ENCODE data around the gene DLX1. TPM values are rescaled to one million over a fixed set of nuclear protein-coding genes. Genes with fewer than 3 reads are reported as not detected.
A peak's percentile ranks its signal among the peaks of the same experiment; 100 is the strongest.

Gene DLX1
- total RNA-seq, 1 donor from 2014 or later: 29.7 TPM

DNA sequence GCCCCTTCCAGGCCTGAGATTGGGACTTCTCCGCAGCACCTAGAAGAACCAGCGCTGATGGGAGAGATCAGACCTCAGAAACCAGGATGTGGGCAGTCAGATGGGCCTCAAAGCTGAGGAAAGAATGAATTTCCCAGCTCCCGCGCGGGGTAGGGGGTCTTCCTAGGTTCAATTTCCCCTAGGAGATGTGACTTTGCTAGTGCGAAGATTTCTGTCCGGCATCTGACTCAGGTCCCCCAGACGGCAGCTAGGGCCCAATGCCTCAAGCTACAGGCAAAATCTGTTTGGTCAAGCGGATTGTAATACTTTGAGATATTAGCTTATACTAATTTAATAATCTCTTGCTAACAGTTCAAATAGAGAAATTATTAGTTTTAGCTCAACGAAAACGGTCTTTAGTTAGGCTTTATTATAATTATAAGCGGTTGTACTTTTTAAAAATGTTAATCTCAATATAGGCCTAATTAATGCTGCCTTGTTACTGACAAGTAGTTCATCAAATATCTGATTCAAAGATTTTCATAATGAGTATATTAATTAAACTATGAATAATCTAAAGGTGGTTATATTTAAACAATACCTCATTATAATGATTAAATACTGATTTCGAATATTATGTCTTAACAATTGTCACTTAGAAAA, 5.8 kb downstream of the DLX1 start:
- DNase-seq (ENCODE audit: extremely low spot score, unreplicated experiment): peak; percentile 70
- Mint-ChIP-seq H3K27me3 (ENCODE audit: unreplicated experiment) (no peaks in the 10 kb centered on the region), H3K9me3 (ENCODE audit: unreplicated experiment) (no peaks in the 10 kb centered on the region), H3K36me3 (ENCODE audit: unreplicated experiment) (peaks cover 19% of the 10 kb centered on the region), H3K4me3 (ENCODE audit: unreplicated experiment) (peak overlapping the region; percentile 69), H3K4me1 (ENCODE audit: unreplicated experiment) (peaks cover 68% of the 10 kb centered on the region), H3K27ac (ENCODE audit: unreplicated experiment) (peak overlapping the region; percentile 100)
- no peak for TF ChIP-seq CTCF (IDR thresholded peaks at IDR 0.05)

DNA sequence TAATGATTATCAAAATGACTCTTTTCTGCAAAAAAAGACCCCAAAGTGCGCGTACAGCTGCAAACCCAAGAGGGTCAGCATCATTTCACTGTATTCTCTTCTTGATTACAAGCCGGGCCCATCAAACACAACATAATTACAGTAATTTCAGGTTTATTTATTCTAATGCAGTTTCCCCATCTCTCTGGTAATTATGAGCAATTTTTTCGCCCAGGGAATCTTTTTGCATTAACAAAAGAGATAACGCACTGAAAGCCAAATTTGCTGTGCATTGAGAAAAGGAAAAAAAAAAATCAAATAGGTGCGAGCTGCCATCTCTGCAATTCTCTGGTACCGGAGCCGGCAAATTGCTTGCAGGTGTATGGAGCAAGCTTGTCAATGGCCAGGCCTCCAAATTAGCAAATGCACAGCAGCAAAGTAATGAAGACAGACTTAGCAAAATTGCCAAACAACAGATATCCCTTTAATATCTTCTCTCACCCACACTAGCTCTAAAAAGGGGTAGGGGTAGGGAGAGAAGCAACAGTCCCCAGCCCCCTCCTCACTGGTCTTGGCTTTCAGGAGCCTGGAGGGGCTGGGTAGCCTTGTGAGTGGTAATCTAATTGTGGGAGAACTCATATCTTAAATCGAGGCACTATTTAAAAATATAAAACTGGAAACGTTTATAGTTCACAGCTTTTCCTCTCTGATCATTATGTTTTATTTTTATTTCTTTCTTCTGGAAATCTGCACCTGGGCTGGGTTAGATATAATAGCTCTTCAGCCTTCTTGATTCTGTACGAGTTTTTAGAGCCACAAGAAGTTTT, 6.7 kb downstream of the DLX1 start:
- Mint-ChIP-seq H3K4me1 (ENCODE audit: unreplicated experiment) (peaks cover 73% of the 10 kb centered on the region), H3K27ac (ENCODE audit: unreplicated experiment) (peak overlapping the region; percentile 100), H3K9me3 (ENCODE audit: unreplicated experiment) (no peaks in the 10 kb centered on the region), H3K27me3 (ENCODE audit: unreplicated experiment) (no peaks in the 10 kb centered on the region), H3K36me3 (ENCODE audit: unreplicated experiment) (peaks cover 17% of the 10 kb centered on the region), H3K4me3 (ENCODE audit: unreplicated experiment) (peak overlapping the region; percentile 83)
- DNase-seq (ENCODE audit: extremely low spot score, unreplicated experiment): no peak
- no peak for TF ChIP-seq CTCF (IDR thresholded peaks at IDR 0.05)

DNA sequence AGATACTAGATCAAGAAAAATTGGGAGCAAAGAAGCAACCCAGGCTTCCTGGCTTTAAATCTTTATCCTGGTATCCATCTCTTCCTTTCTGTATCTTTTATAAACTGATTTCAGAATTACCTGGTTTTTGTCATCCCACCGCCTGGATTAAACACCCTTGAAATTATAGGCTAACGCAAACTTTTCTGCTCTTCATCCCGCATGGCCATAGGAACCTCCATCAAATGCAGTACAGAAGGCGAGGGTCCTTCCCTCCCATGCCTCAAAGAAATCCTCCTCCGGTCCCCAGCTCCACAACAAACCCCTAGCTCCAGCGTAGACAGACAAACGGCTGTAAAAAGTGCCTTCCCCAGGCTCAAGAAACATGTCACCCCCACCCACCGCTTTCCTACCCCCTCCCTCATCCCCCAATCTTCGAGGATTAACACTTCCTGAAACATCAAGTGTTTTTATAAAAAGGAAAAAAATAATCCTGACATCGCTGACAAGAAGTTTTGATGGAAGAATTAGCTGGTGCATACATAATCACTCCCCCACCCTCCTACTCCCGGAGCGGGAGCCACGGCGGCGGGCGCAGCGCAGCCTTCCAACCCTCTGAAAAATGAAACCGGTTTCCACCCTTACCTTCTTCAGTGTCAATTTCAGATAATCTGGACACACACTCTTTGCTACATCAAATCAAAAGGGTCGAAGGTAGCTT, 7.6 kb downstream of the DLX1 start:
- no peak for DNase-seq (ENCODE audit: extremely low spot score, unreplicated experiment)
- Mint-ChIP-seq H3K9me3 (ENCODE audit: unreplicated experiment) (no peaks in the 10 kb centered on the region), H3K4me1 (ENCODE audit: unreplicated experiment) (peaks cover 82% of the 10 kb centered on the region), H3K4me3 (ENCODE audit: unreplicated experiment) (peak overlapping the region; percentile 83), H3K27me3 (ENCODE audit: unreplicated experiment) (no peaks in the 10 kb centered on the region), H3K36me3 (ENCODE audit: unreplicated experiment) (peaks cover 9% of the 10 kb centered on the region), H3K27ac (ENCODE audit: unreplicated experiment) (peak overlapping the region; percentile 100)
- no peak for TF ChIP-seq CTCF (IDR thresholded peaks at IDR 0.05)

GRCh38 chr2:172093416-172094293, 8.3 kb downstream of the DLX1 start:
- H3K4me3 Mint-ChIP-seq (ENCODE audit: unreplicated experiment): peak overlapping the region; percentile 83
- no peak for DNase-seq (ENCODE audit: extremely low spot score, unreplicated experiment)
- TF ChIP-seq CTCF (IDR thresholded peaks at IDR 0.05): no peak
- no peaks in the 10 kb centered on the region for H3K27me3 Mint-ChIP-seq (ENCODE audit: unreplicated experiment)
- peaks cover 81% of the 10 kb centered on the region for H3K4me1 Mint-ChIP-seq (ENCODE audit: unreplicated experiment)
- H3K36me3 Mint-ChIP-seq (ENCODE audit: unreplicated experiment): peaks cover under 1% of the 10 kb centered on the region
- no peaks in the 10 kb centered on the region for H3K9me3 Mint-ChIP-seq (ENCODE audit: unreplicated experiment)
- H3K27ac Mint-ChIP-seq (ENCODE audit: unreplicated experiment): peak overlapping the region; percentile 100
